ENCODE results near the gene SLC7A8.
A peak's percentile ranks its signal among the peaks of the same experiment; 100 is the strongest.

The SLC7A8 gene

GRCh38 chr14:23120541-23121251, 62.8 kb downstream of the SLC7A8 start:
- DNase-seq: peak; percentile 90
- H3K27me3 Mint-ChIP-seq (ENCODE audit: low read depth, poor library complexity): peaks cover 5% of the 10 kb centered on the region
- TF ChIP-seq CTCF (IDR thresholded peaks at IDR 0.05): peak; percentile 99
- H3K36me3 Mint-ChIP-seq (ENCODE audit: low read depth): no peaks in the 10 kb centered on the region
- H3K4me1 Mint-ChIP-seq: peaks cover 83% of the 10 kb centered on the region
- no peaks in the 10 kb centered on the region for H3K9me3 Mint-ChIP-seq
- peak overlapping the region; percentile 98 for H3K27ac Mint-ChIP-seq
- H3K4me3 Mint-ChIP-seq: peak overlapping the region; percentile 31

DNA sequence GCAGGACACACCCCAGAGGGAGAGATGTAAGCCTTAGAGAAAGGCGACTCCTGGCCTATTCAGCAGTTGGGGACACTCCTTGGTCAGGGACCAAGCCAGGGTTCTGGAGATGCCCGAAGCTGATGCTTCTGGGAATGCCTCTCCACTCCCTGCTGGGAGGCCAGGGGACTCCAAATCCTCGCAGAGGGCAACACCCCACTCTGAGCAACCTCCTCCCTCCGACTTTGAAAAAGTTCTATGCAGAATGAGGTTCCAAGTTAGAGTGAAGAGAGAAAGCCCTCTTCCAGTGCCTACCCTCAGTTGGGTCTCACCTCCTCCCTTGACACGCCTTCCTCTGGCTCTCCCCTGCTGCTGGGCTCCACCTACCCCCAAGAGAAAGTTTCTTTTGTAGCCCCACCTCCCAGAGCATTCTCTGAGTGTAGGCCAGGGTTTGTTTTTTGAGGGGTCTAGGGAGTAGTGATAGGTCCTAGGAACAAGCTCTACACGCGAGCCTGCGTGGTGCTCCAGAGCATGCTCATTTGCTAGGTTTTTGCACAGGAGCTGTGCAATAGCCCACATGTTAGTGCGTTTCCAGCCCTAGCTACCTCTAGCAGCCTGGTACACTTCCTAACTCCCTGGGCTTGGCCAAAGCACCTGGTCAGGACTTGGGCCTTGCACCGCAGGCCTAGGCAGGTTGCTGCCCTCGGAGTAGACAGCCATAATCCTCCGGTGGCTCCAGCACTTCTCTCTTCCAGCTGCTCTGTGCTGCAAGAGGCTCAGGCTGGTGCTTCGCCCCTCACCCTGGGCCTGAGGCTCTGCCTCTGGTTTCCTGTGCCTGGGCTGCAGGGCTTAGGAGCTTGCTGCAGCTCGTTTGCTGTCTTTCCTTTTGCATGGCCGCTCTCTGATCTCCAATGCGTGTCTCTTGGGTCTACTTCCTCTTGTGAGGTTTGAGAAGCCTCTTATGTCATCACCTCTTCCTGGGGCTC, 63.8 kb downstream of the SLC7A8 start:
- Mint-ChIP-seq H3K36me3 (ENCODE audit: low read depth) (no peaks in the 10 kb centered on the region), H3K27ac (peak overlapping the region; percentile 74), H3K4me3 (peak overlapping the region; percentile 35), H3K27me3 (ENCODE audit: low read depth, poor library complexity) (peaks cover 5% of the 10 kb centered on the region), H3K4me1 (peaks cover 84% of the 10 kb centered on the region), H3K9me3 (no peaks in the 10 kb centered on the region)
- TF ChIP-seq CTCF (IDR thresholded peaks at IDR 0.05): no peak
- no peak for DNase-seq

- Mint-ChIP-seq H3K27me3 (ENCODE audit: low read depth, poor library complexity) (peaks cover 5% of the 10 kb centered on the region), H3K4me1 (peaks cover 86% of the 10 kb centered on the region), H3K4me3 (peak within 1 kb of the TSS; percentile 35), H3K36me3 (ENCODE audit: low read depth) (no peaks in the 10 kb centered on the region), H3K27ac (peak within 1 kb of the TSS; percentile 74), H3K9me3 (no peaks in the 10 kb centered on the region)
- TF ChIP-seq CTCF (IDR thresholded peaks at IDR 0.05): no peak
- DNase-seq: no peak
Measured at GRCh38 chr14:23118506-23119362, 64.7 kb downstream of the SLC7A8 start, which contains the start of gene CEBPE. TSS of gene CEBPE (minus strand) at chr14:23119255. CDS start at chr14:23119091, 164 bp downstream.

DNA sequence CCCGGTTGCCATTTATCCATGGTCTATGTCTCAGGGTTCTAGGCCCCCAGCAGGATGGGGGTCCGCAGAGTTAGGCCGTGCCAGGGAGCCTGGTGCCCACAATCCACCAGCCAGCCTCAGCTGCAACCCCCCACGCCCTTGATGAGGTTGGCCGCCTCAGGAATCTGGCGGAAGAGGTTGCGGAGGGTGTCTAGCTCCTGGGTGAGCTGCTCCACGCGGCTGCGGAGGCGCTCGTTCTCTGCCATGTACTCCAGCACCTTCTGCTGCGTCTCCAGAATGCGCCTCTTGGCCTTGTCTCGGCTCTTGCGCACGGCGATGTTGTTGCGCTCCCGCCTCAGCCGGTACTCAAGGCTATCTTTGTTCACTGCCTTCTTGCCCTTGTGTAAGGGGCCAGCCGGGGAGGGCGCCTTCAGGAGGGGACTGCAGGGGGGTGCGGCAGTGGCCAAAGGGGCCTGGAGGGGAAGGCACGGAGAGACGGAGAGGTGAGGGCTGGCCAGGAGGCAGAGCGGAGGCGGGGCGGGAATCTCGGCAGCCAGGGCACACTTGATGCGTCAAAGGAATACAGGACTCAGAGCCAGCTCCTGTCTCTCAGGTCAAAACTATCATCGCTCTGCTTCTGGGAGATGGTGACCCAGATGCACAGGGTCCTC, 66.0 kb downstream of the SLC7A8 start:
- no peak for TF ChIP-seq CTCF (IDR thresholded peaks at IDR 0.05)

GRCh38 chr14:23115918-23116317, 67.5 kb downstream of the SLC7A8 start:
- H3K4me1 Mint-ChIP-seq: peaks cover 66% of the 10 kb centered on the region
- no peaks in the 10 kb centered on the region for H3K9me3 Mint-ChIP-seq
- H3K36me3 Mint-ChIP-seq (ENCODE audit: low read depth): no peaks in the 10 kb centered on the region
- no peak for DNase-seq
- H3K27ac Mint-ChIP-seq: no peak overlapping the region
- TF ChIP-seq CTCF (IDR thresholded peaks at IDR 0.05): no peak
- H3K4me3 Mint-ChIP-seq: no peak overlapping the region
- no peaks in the 10 kb centered on the region for H3K27me3 Mint-ChIP-seq (ENCODE audit: low read depth, poor library complexity)

More for the DNA sequence above, 66.0 kb downstream of the SLC7A8 start:
- no peaks in the 10 kb centered on the region for H3K9me3 Mint-ChIP-seq
- peaks cover 82% of the 10 kb centered on the region for H3K4me1 Mint-ChIP-seq
- H3K4me3 Mint-ChIP-seq: no peak overlapping the region
- no peak for DNase-seq
- no peaks in the 10 kb centered on the region for H3K27me3 Mint-ChIP-seq (ENCODE audit: low read depth, poor library complexity)
- no peaks in the 10 kb centered on the region for H3K36me3 Mint-ChIP-seq (ENCODE audit: low read depth)
- H3K27ac Mint-ChIP-seq: no peak overlapping the region
